Caco-2 (cell line): ENCODE results near the gene SVEP1. TPM values are rescaled to one million over a fixed set of nuclear protein-coding genes. Genes with fewer than 3 reads are reported as not detected.

Source experiments
- Bru-seq: library from RNA; stranded (reverse); fragments of 400-500 nt; gene quantifications from one replicate; lab custom pipeline; 2021; lab: Mats Ljungman, UMichigan
- BruChase-seq, 2 experiments: library from RNA; stranded (reverse); fragments of 400-500 nt; gene quantifications; one replicate each; lab custom pipeline; 2021; lab: Mats Ljungman, UMichigan
- BruUV-seq: library from RNA; stranded (reverse); fragments of 400-500 nt; replicated peaks from 2 replicates; lab custom pipeline; 2021; lab: Mats Ljungman, UMichigan
- CTCF ChIA-PET: fragments of 300-600 bp; sonication (Branson Sonifier 250); formaldehyde crosslinking; loops from one replicate; lab custom pipeline; 2022; ENCODE audit warnings: antibody characterized with exemption; lab: Charles Lee
- POLR2A ChIA-PET: fragments of 300-600 bp; sonication (Branson Sonifier 250); formaldehyde crosslinking; loops from one replicate; lab custom pipeline; 2022; ENCODE audit warnings: antibody characterized with exemption; lab: Charles Lee
- DNase-seq, 2 experiments: peaks; one replicate each; pipeline versions ENCODE4 v3.0.0 to v3.0.0-alpha.2; 2020 to 2022
- H3K27me3 ChIP-seq: replicated peaks from 2 replicates; pipeline ENCODE4 v1.6.0; 2011; ENCODE audit warnings: low read length; ENCODE audit not compliant: control insufficient read depth, insufficient read depth
- H3K36me3 ChIP-seq: 2 replicates; pipeline ENCODE4 v1.5.1; 2011; ENCODE audit warnings: low read length; ENCODE audit not compliant: control insufficient read depth, insufficient read depth
- H3K4me1 ChIP-seq: fragments of 250-450 bp; sonication (Bioruptor Pico); 2 replicates; pipeline ENCODE4 v1.5.1; 2020; ENCODE audit warnings: mild to moderate bottlenecking
- H3K4me3 ChIP-seq: 2 replicates; pipeline ENCODE4 v1.5.1; 2011; ENCODE audit warnings: low read depth, mild to moderate bottlenecking, control low read depth, low read length
- H3K9me3 ChIP-seq: fragments of 250-450 bp; sonication (Bioruptor Pico); 2 replicates; pipeline ENCODE4 v1.5.1; 2020; ENCODE audit warnings: mild to moderate bottlenecking, moderate library complexity
- H3K27ac Mint-ChIP-seq: one replicate; pipeline ENCODE4 v1.8.0; 2022; ENCODE audit warnings: mixed read lengths; ENCODE audit not compliant: unreplicated experiment
- H3K27me3 Mint-ChIP-seq: one replicate; pipeline ENCODE4 v1.8.0; 2022; ENCODE audit warnings: mixed read lengths; ENCODE audit not compliant: insufficient read depth, unreplicated experiment
- H3K36me3 Mint-ChIP-seq: one replicate; pipeline ENCODE4 v1.8.0; 2022; ENCODE audit warnings: mild to moderate bottlenecking, mixed read lengths; ENCODE audit not compliant: insufficient read depth, unreplicated experiment
- H3K4me1 Mint-ChIP-seq: one replicate; pipeline ENCODE4 v1.8.0; 2022; ENCODE audit warnings: low read depth, mixed read lengths; ENCODE audit not compliant: unreplicated experiment
- H3K4me3 Mint-ChIP-seq: one replicate; pipeline ENCODE4 v1.8.0; 2022; ENCODE audit warnings: mild to moderate bottlenecking, moderate library complexity, mixed read lengths; ENCODE audit not compliant: unreplicated experiment
- H3K9me3 Mint-ChIP-seq: one replicate; pipeline ENCODE4 v1.8.0; 2022; ENCODE audit warnings: mixed read lengths; ENCODE audit not compliant: unreplicated experiment
- intact Hi-C: fragments of 100-400 bp; cut with micrococcal nuclease; formaldehyde crosslinking; loops from one replicate; pipeline ENCODE4 v1.10.0; 2022; ENCODE audit not compliant: unreplicated experiment
- long read RNA-seq: library from polyadenylated mRNA; stranded (forward); transcript quantifications from one replicate; pipeline ENCODE4 v2.0.0, GENCODE V29; 2022
- total RNA-seq: library from RNA; stranded (reverse); gene quantifications from 2 replicates; pipeline ENCODE4 v1.2.3, GENCODE V29; 2022
- TF ChIP-seq, protein P1 (sequence below), 2 experiments: fragments of 200-600 bp in 1 of 2; IDR thresholded peaks; 1 replicate in 1 of 2; 2 replicates in 1 of 2; pipeline versions ENCODE4 v1.5.1 to v1.8.0; 2011 to 2022; ENCODE audit warnings: antibody characterized with exemption in 1 of 2, control low read depth in 1 of 2, inconsistent platforms in 1 of 2, low read depth in 1 of 2, low read length in 1 of 2, mild to moderate bottlenecking in 1 of 2, moderate library complexity in 1 of 2; ENCODE audit not compliant: insufficient read depth in 1 of 2, severe bottlenecking in 1 of 2, unreplicated experiment in 1 of 2

SVEP1 gene
- total RNA-seq, result 2.4 and 2.9 TPM in 2 replicates
- Bru-seq, nascent RNA, result percentile 40 among the genes with signal in this experiment
- percentile 35 among the genes with signal in this experiment for BruChase-seq, experiment 1, labeled RNA remaining after a 2-hour chase
- percentile 28 among the genes with signal in this experiment for BruChase-seq, experiment 2, labeled RNA remaining after a 6-hour chase
- long read RNA-seq, partial matches to known transcripts, result 2 of 5 reads
- long read RNA-seq, other reads (novel, unspliced or antisense), result 3 of 5 reads

DNA sequence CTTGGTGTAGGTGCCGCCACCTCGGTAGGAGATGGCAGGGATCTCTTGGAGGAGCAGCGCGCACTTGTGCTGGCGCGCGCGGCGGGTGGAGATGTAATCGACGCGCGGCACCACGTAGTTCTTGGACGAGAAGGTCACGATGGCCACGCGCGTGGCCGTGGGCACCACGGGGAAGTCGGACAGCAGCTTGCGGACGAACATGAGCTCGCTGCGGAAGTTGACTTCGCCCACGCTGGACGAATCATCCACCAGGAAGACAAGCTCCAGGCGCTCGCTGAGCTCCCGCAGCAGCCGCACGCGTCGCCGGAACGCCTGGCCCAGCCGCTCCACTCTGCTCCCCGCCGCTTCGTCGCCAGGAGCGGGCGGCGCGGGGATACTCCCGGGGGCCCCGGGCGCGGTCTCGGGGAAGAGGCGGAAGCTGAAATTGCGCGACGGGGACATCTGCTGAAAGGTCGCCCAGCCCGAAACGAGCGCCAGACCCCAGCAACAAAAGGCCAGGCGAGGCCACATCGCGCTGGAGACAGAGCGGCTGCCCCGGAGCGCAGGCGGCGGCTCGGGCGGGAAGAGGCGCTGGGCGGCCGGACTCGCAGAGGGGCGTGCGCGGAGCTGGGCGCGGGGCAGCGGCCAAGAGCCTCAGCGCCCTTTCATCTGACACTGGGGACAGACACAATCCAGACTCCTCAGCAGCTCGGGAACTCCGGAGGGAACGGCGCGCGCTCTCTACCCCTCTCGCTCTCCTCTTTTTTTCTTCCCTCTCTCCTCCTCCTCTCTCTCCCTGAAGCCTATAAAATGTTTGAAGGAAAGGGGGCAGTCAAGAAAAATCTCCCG, at the start of gene SVEP1:
TSS of gene SVEP1 (minus strand) at position 708 of the 828 bp plus-strand sequence. CDS start at position 510, 198 bp downstream.
- no peak within 1 kb of the TSS for H3K27ac Mint-ChIP-seq
- no peaks in the 10 kb centered on the region for H3K9me3 Mint-ChIP-seq
- no peaks in the 10 kb centered on the region for H3K4me1 ChIP-seq
- no peaks in the 10 kb centered on the region for H3K9me3 ChIP-seq
- no peaks in the 10 kb centered on the region for H3K36me3 Mint-ChIP-seq
- intact Hi-C loops, result no loop called here
- DNase-seq, result peak; percentile 29 to 47
- peak within 1 kb of the TSS; percentile 84 for H3K4me3 Mint-ChIP-seq
- ChIA-PET POLR2A (no interaction called here), CTCF (no interaction called here)
- H3K36me3 ChIP-seq, result no peaks in the 10 kb centered on the region
- no peaks in the 10 kb centered on the region for H3K27me3 ChIP-seq
- TF ChIP-seq, protein P1, sequence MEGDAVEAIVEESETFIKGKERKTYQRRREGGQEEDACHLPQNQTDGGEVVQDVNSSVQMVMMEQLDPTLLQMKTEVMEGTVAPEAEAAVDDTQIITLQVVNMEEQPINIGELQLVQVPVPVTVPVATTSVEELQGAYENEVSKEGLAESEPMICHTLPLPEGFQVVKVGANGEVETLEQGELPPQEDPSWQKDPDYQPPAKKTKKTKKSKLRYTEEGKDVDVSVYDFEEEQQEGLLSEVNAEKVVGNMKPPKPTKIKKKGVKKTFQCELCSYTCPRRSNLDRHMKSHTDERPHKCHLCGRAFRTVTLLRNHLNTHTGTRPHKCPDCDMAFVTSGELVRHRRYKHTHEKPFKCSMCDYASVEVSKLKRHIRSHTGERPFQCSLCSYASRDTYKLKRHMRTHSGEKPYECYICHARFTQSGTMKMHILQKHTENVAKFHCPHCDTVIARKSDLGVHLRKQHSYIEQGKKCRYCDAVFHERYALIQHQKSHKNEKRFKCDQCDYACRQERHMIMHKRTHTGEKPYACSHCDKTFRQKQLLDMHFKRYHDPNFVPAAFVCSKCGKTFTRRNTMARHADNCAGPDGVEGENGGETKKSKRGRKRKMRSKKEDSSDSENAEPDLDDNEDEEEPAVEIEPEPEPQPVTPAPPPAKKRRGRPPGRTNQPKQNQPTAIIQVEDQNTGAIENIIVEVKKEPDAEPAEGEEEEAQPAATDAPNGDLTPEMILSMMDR (IDR thresholded peaks at IDR 0.05; ENCODE audit: insufficient read depth in 1 of 2, low read depth in 1 of 2, low read length in 1 of 2, severe bottlenecking in 1 of 2, unreplicated experiment in 1 of 2), result no peak
- peaks cover 6% of the 10 kb centered on the region for H3K4me1 Mint-ChIP-seq
- peak within 1 kb of the TSS; percentile 37 for H3K4me3 ChIP-seq
- no TSS peak for BruUV-seq
- peaks cover 20% of the 10 kb centered on the region for H3K27me3 Mint-ChIP-seq

DNA sequence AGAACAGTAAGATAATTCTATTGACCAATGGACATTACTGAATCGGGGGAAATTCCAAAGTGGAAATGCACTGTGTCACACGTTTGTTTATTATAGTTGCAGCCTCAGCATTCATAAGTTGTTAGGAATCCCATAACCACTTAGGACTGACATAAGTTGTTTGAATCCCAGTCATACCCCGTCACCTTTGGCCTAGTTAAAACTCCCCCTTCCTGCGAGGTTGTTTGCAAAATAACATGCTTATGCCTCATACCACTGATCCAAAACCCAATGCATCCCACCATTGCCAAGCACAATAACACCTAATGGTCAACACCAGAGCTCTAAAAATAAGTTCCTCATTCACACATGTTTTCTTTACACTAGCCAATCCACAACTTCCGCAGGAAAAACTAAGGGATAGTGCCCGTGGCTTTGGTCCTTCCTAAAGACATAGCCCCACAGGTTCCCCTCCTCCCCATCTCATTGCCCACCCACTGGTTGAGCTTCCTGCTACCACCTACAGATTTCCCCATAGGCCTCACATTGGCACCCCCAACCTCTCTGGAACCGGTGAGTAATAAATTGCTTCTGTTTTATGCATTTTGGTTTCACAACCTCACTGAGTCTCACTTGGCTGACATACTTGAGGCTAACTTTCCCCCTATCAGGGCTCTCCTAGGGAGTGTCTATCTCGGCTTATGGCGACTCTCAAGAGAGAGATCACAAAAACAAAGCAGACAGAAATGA, 46.7 kb upstream of the SVEP1 start:
- Mint-ChIP-seq H3K4me1 (no peaks in the 10 kb centered on the region), H3K36me3 (no peaks in the 10 kb centered on the region), H3K9me3 (no peaks in the 10 kb centered on the region), H3K27ac (no peak overlapping the region), H3K4me3 (no peak overlapping the region), H3K27me3 (peaks cover 2% of the 10 kb centered on the region)
- no peak for DNase-seq
- TF ChIP-seq, protein P1 (IDR thresholded peaks at IDR 0.05; ENCODE audit: insufficient read depth in 1 of 2, low read depth in 1 of 2, low read length in 1 of 2, severe bottlenecking in 1 of 2, unreplicated experiment in 1 of 2), result no peak
- Histone ChIP-seq H3K36me3 (no peaks in the 10 kb centered on the region), H3K9me3 (no peaks in the 10 kb centered on the region), H3K4me3 (no peak overlapping the region), H3K4me1 (no peaks in the 10 kb centered on the region), H3K27me3 (no peaks in the 10 kb centered on the region)
- ChIA-PET CTCF (interaction anchor here (0.5 kb wide), 1 partner anchor 396 kb away, joined by 7 read pairs; no protein-coding TSS in a partner anchor), POLR2A (no interaction called here)
- intact Hi-C loops, result no loop called here
- BruUV-seq, result no TSS peak
